ENCODE measurements around the gene SNAPC4. TPM values are rescaled to one million over a fixed set of nuclear protein-coding genes. Genes with fewer than 3 reads are reported as not detected.

SNAPC4 gene
- total and polyA plus RNA-seq, 9 of the 15 experiments (the other 6 are each of a cell fraction or from before 2014, with no cell fraction given): 0.21 to 21.8 (median 8.8) TPM

- TF ChIP-seq KDM2B (CRISPR knock-in tag; IDR thresholded peaks at IDR 0.05): peak; percentile 72; the same call in 1 of the 2 replicates
- no peak for TF ChIP-seq ZNF318 (IDR thresholded peaks at IDR 0.05; ENCODE audit: borderline replicate concordance in 1 of 2, low read depth in 1 of 2)
- TF ChIP-seq BRCA1 (IDR thresholded peaks at IDR 0.05): no peak
- no peak for TF ChIP-seq BRCA1 (CRISPR knock-in tag; IDR thresholded peaks at IDR 0.05)
- TF ChIP-seq POLR2AphosphoS5 (IDR thresholded peaks at IDR 0.05; ENCODE audit: control insufficient read depth, insufficient read depth, low read depth, low read length): peak; percentile 76
- TF ChIP-seq E2F6 (IDR thresholded peaks at IDR 0.05; ENCODE audit: borderline replicate concordance in 1 of 2, extremely low read depth in 1 of 2, insufficient read depth in 1 of 2, insufficient read length in 1 of 2, low read depth in 1 of 2, low read length in 1 of 2, poor library complexity in 1 of 2, severe bottlenecking in 1 of 2): peak; percentile 99 to 100
- TF ChIP-seq ZFX (CRISPR knock-in tag; IDR thresholded peaks at IDR 0.05): peak; percentile 87
- peak; percentile 84 to 88; a peak in 2 of 4 replicates for TF ChIP-seq ETV6 (IDR thresholded peaks at IDR 0.05; ENCODE audit: borderline replicate concordance in 1 of 2, low read depth in 2 of 2, low read length in 1 of 2)
- no peak; the same call in 1 of the 2 replicates for TF ChIP-seq ETV6 (CRISPR knock-in tag; IDR thresholded peaks at IDR 0.05; ENCODE audit: borderline replicate concordance)
- TF ChIP-seq U2AF2 (optimal IDR thresholded peaks at IDR 0.05; ENCODE audit: low read depth, low read length): no peak
- TF ChIP-seq CTCFL (IDR thresholded peaks at IDR 0.05; ENCODE audit: borderline replicate concordance, insufficient read depth, low read depth, low read length, poor library complexity, severe bottlenecking): peak; percentile 100
- peak; percentile 64 for TF ChIP-seq CREB1 (IDR thresholded peaks at IDR 0.05)
- peak; percentile 87 for TF ChIP-seq CREB1 (CRISPR knock-in tag; IDR thresholded peaks at IDR 0.05)
- TF ChIP-seq ATF1 (CRISPR knock-in tag; IDR thresholded peaks at IDR 0.05): no peak
- peak; percentile 69 for TF ChIP-seq ATF1 (tag; IDR thresholded peaks at IDR 0.05)
These were observed 36.6 kb downstream of the SNAPC4 start, which contains the start of gene DNLZ (continued) for GRCh38 chr9:136363106-136363948.
